DOHH2 (cell line): Measurements from ENCODE around the gene RXRA.

Experiments used
- H3F3A ChIP-seq: fragments of 200-600 bp; sonication (generic), shearing (Covaris generic); 2 replicates; pipeline ENCODE4 v1.6.0; 2016; ENCODE audit warnings: antibody characterized with exemption, mild to moderate bottlenecking; ENCODE audit not compliant: control insufficient read depth, insufficient read depth
- H3K27ac ChIP-seq: fragments of 200-600 bp; sonication (generic); 2 replicates; pipeline ENCODE4 v1.5.1; 2014; ENCODE audit warnings: low read depth, mild to moderate bottlenecking, low read length, moderate library complexity
- H3K27me3 ChIP-seq: fragments of 200-600 bp; sonication (generic); 2 replicates; pipeline ENCODE4 v1.6.1; 2014; ENCODE audit warnings: mild to moderate bottlenecking, low read length, mixed read lengths; ENCODE audit not compliant: control insufficient read depth
- H3K36me3 ChIP-seq: fragments of 200-600 bp; sonication (generic); 2 replicates; pipeline ENCODE4 v1.6.1; 2014; ENCODE audit warnings: mild to moderate bottlenecking, low read length, moderate library complexity, mixed read lengths; ENCODE audit not compliant: control insufficient read depth
- H3K4me1 ChIP-seq: fragments of 200-600 bp; sonication (generic); 2 replicates; pipeline ENCODE4 v1.6.1; 2014; ENCODE audit warnings: mild to moderate bottlenecking, low read length, mixed read lengths; ENCODE audit not compliant: control insufficient read depth
- H3K4me2 ChIP-seq: fragments of 200-600 bp; sonication (generic); 2 replicates; pipeline ENCODE4 v1.6.0; 2014; ENCODE audit warnings: mild to moderate bottlenecking, low read length, moderate library complexity
- H3K4me3 ChIP-seq: fragments of 200-600 bp; sonication (generic); 2 replicates; pipeline ENCODE4 v1.5.1; 2014; ENCODE audit warnings: mild to moderate bottlenecking, low read length, mixed read lengths
- H3K79me2 ChIP-seq: fragments of 200-600 bp; sonication (generic); 2 replicates; pipeline ENCODE4 v1.6.1; 2014; ENCODE audit warnings: mild to moderate bottlenecking, low read length, mixed read lengths; ENCODE audit not compliant: control insufficient read depth
- H3K9me2 ChIP-seq: fragments of 200-600 bp; sonication (generic); replicated peaks from 2 replicates; pipeline ENCODE4 v1.6.1; 2014; ENCODE audit warnings: mild to moderate bottlenecking, low read length, mixed read lengths; ENCODE audit not compliant: control insufficient read depth
- H3K9me3 ChIP-seq: fragments of 200-600 bp; sonication (generic); 2 replicates; pipeline ENCODE4 v1.6.1; 2014; ENCODE audit warnings: antibody characterized with exemption, low read length, mixed read lengths; ENCODE audit not compliant: control insufficient read depth, insufficient read depth
- H4K20me1 ChIP-seq: fragments of 200-600 bp; sonication (generic); 2 replicates; pipeline ENCODE4 v1.6.0; 2014; ENCODE audit warnings: low read depth, mild to moderate bottlenecking, antibody characterized with exemption, low read length, moderate library complexity; ENCODE audit not compliant: control insufficient read depth, insufficient read depth
- CTCF ChIP-seq: fragments of 200-600 bp; sonication (generic); IDR thresholded peaks from one replicate; pipeline ENCODE4 v1.5.1; 2014; ENCODE audit warnings: antibody characterized with exemption, mild to moderate bottlenecking, low read depth, low read length; ENCODE audit not compliant: poor library complexity, severe bottlenecking
- EZH2phosphoT487 ChIP-seq: fragments of 200-600 bp; sonication (generic); IDR thresholded peaks from 2 replicates; pipeline ENCODE4 v1.6.1; 2017; ENCODE audit warnings: borderline replicate concordance, mild to moderate bottlenecking, antibody characterized with exemption, low read length, moderate library complexity, mixed read lengths

The RXRA gene

GRCh38 chr9:134329886-134330285, 3.6 kb downstream of the RXRA start:
- Histone ChIP-seq H3K4me1 (no peaks in the 10 kb centered on the region), H4K20me1 (no peaks in the 10 kb centered on the region), H3K27ac (no peak overlapping the region), H3K9me2 (no peaks in the 10 kb centered on the region), H3K27me3 (peaks cover 4% of the 10 kb centered on the region; the same call in 1 of the 2 replicates), H3K9me3 (no peaks in the 10 kb centered on the region), H3K36me3 (no peaks in the 10 kb centered on the region), H3K4me3 (no peak overlapping the region), H3K79me2 (no peaks in the 10 kb centered on the region), H3F3A (no peaks in the 10 kb centered on the region), H3K4me2 (no peak overlapping the region)
- TF ChIP-seq CTCF (no peak), EZH2phosphoT487 (no peak)

GRCh38 chr9:134330590-134330989, 4.3 kb downstream of the RXRA start:
- H3K4me3 ChIP-seq: no peak overlapping the region
- H3K9me3 ChIP-seq: no peaks in the 10 kb centered on the region
- H3K36me3 ChIP-seq: no peaks in the 10 kb centered on the region
- no peak overlapping the region for H3K27ac ChIP-seq
- no peak overlapping the region for H3K4me2 ChIP-seq
- no peaks in the 10 kb centered on the region for H4K20me1 ChIP-seq
- TF ChIP-seq CTCF (no peak), EZH2phosphoT487 (no peak)
- no peaks in the 10 kb centered on the region for H3K79me2 ChIP-seq
- H3K27me3 ChIP-seq: peaks cover 4% of the 10 kb centered on the region; the same call in 1 of the 2 replicates
- no peaks in the 10 kb centered on the region for H3K9me2 ChIP-seq
- H3K4me1 ChIP-seq: no peaks in the 10 kb centered on the region
- H3F3A ChIP-seq: no peaks in the 10 kb centered on the region

GRCh38 chr9:134331186-134332025, 5.2 kb downstream of the RXRA start:
- Histone ChIP-seq H3F3A (no peaks in the 10 kb centered on the region), H3K4me1 (no peaks in the 10 kb centered on the region), H3K9me3 (no peaks in the 10 kb centered on the region), H3K79me2 (no peaks in the 10 kb centered on the region), H3K4me3 (no peak overlapping the region), H3K27me3 (peaks cover 4% of the 10 kb centered on the region; the same call in 1 of the 2 replicates), H3K27ac (no peak overlapping the region), H3K4me2 (no peak overlapping the region), H3K36me3 (no peaks in the 10 kb centered on the region), H4K20me1 (no peaks in the 10 kb centered on the region), H3K9me2 (no peaks in the 10 kb centered on the region)
- TF ChIP-seq EZH2phosphoT487: no peak
- TF ChIP-seq CTCF: no peak
